Stimulated activated CD8-positive, alpha-beta memory T cell treated with anti-CD3 and anti-CD28 coated beads, Interleukin-4, amount 100 ng/mL, for 1 hour (primary cell): ENCODE data around the gene CCDC85B.
A peak's percentile ranks its signal among the peaks of the same experiment; 100 is the strongest.
"Not testable (repeated sequence)": the region's sequence is repeated elsewhere in the genome, so short reads cannot be mapped to it uniquely, and the experiment has no call there.

Experiments
- DNase-seq, 2 donors: peaks; one replicate each; pipeline ENCODE4 v3.0.0-alpha.2; 2020; ENCODE audit warnings: low read depth in 2 of 2, low spot score in 1 of 2

Gene CCDC85B

GRCh38 chr11:65885808-65886536 lies 4.5 kb upstream of the CCDC85B start:
- DNase-seq, result no peak

GRCh38 chr11:65886826-65887722 lies 3.4 kb upstream of the CCDC85B start:
- no peak for DNase-seq

DNA sequence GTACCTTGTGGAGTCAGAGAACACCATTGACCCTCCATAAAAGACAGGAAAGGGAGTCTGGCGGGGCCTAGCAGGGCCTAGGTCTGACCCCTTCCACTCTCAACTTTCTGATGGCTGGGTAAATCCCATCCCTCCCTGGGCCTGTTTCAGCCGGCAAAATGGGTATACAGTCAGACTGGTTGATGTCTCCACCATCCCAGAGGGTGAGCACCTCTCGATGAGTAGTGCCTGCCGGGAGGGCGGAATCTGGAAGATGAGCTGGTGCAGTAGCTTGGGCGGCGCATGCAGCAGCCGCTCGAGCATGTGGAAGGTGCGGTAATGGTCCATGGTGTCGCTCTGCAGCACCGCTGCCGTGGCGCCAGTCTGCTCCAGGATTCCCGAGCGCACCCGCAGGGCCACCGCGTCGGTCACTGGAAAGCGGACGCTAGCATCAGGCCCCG lies 2.7 kb upstream of the CCDC85B start:
- DNase-seq, result no peak

DNA sequence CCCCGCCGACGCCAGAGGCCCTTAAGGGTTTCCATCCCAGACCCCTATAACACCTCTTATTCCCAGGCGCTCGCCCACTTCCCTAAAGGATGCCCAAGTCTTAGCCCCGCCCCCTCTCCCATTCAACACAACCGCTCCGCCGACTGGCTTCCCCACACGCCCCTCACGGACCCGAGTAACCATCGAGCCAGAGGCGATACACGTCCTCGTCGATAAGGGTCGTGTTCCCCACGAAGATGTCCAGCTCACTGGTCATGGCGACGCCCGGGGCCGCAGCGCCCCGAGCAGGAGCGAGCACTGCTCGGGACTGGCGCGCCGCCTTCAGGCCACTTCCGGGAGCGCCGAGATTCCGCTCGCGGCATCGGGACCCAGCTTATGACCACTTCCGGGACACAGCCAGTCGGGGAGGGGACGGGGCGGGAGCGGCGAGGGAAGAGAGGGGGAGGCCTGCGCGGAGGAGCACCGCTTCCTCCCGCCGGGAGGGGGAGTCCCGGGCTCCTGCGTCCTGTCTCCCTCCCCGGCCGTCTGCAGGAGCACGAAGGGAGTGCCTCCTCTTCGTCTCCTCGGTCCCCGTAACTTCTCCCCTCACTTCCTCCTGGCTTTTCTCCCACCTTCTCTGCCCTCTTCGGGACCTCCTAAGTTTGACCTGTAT lies 2.2 kb upstream of the CCDC85B start, which contains the start of gene FIBP:
FIBP (minus strand) TSS at position 309 of the 652 bp plus-strand sequence; CDS start at position 256, 53 bp downstream.
- peak; percentile 86 to 92 for DNase-seq

GRCh38 chr11:65891219-65892136 lies 1.0 kb downstream of the CCDC85B start:
- no peak for DNase-seq

GRCh38 chr11:65892137-65892540 lies 1.7 kb downstream of the CCDC85B start:
- DNase-seq, result not testable (repeated sequence)

DNA sequence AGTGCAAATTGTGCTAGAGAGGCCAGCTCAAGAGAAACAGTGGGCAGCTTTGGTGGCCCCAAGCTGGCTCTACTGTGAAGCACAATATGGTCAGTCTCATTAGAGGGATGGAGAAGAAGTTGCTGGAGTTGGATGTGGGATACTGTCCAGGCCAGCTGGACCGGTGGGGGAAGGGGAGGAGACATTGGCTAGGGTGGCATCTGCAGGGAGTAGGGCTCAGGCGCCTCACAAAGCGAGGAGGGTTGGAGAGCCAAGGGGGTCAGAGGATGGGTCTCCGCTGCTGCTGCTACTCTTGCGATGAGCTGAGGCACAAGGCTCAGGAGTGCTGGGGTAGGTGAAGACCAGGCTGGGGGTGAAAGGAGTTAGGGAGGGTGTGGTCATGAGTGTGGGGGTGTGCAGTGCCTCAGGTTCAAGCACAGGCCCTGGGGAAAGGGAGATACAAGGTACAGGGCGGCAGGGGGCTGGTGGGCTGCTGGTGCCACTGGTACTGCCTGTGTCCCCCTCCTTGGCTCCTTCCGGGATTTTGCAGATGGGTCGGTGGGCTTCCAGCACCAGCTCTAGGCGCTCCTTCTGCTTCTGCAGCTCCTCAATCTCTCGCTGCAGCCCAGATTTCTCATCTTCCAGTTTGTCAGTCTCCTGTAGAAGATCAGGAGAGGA lies 2.3 kb downstream of the CCDC85B start:
- DNase-seq, result no peak

GRCh38 chr11:65894034-65894591 lies 3.6 kb downstream of the CCDC85B start:
- no peak for DNase-seq

DNA sequence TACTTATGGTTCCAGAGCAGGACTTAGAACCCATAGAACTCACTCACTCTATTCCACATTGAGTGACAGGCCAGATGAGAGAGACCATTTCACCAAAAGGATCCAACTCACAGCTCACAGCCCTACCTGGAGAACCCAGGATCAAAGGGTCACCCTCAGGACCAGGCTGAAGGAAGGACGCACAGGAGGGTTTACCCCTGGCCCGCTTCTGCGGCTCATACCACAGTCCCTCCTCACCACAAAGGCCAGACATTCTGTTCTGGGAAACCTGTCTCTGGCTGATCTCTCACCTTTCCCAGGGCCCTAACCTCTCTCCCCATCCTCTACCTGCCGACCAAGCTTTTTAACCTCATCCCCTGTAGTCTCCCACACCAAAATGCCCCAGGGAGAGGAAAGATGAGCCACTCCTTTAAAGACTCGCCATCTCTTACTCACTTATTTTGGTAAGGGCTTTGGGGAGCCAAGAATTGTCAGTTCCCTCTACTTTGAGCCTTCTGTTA lies 5.1 kb downstream of the CCDC85B start:
- DNase-seq, result no peak

- DNase-seq, result no peak
Observed at GRCh38 chr11:65896034-65896999, 5.8 kb downstream of the CCDC85B start.

DNA sequence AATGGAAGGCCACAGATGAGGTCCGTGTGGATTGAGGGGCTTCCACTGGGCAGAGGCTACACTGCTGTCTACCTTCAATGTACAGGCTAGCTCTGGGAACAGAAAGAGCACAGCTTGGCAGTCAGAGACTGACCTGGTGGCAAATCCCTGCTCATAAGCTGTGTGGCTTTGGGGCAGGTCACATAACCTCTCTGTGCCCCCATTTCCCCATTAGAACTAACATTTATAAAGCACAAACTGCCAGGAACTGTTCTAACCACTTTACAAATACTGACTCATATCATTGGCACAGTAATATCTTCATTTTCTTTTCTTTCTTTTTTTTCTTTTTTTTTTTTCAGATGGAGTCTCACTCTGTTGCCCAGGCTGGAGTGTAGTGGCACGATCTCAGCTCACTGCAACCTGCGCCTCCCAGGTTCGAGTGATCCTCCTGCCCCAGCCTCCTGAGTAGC lies 6.6 kb downstream of the CCDC85B start:
- no peak for DNase-seq

DNA sequence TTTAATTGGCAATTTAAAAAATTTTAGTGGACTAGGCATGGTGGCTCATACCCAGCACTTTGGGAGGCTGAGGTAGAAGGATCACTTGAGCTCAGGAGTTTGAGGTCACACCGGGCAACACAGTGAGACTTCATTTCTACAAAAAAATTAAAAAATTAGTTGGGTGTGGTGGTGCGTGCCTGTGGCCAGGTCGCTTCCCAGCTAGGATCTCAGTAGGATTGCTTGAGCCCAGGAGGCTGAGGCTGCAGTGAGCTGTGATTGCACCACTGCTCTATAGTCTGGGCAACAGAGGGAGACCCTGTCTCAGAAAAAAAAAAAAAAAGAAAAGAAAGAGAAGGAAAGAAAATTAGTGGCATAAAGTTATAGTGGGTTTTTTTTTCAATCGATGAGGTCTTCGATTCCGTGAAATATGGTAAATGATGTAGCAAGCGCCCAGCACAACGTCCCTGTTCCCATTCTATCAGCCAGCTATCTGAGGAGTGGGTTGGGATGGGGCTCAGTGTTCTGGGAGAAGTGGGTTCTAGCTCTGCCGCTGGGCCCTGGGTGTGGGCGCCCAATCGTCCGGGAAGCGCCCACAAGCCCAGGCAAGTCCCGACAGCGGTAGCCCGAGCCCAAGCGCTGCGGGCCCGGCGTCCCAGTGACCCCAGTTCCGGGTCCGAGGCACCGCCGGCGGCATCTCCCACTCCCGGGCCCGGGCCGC lies 8.3 kb downstream of the CCDC85B start:
- DNase-seq, result no peak

- no peak for DNase-seq
Observed at GRCh38 chr11:65899356-65900124, 9.1 kb downstream of the CCDC85B start.

DNA sequence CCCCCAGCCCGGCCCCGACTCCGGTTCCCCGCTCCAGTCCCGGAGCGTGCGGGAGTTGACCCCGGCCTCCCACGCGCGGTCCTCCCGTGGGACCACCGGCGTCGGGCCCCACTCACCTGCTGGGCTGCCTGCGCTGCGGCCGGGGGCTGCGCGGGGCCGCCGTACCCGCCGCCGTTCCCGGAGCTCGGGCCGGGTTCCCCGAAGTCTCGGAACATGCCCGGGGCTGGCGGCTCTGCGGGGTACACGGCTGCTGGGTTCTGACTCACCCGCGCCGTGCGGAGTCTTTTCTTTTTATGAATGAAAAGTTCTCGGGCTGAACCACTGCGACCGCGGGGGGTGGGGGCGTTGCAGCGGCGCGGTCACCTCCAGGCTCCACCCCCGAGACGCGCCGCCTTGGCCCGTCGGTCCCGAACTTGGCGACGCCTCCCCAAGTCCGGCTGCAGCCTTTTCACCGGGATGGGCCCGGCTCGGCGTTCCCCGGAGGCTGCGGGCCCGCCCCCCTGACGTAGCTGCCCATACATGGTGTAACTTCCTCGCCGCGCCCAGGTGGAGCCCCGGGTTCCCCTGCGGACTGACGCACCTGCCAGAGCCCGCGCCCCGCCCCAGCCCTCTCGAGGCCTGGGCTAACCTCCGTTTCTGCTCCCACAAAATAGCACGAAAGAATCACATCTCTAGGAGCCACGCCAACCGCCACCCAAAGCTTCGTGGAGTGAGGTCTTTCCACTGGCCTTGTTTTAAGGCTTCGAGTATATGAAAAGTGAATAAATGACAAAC lies 9.8 kb downstream of the CCDC85B start, which contains the start of gene FOSL1:
FOSL1 (minus strand) TSS at position 264 of the 774 bp plus-strand sequence; CDS start at position 215, 49 bp downstream.
- DNase-seq, result peak; percentile 69 to 83

GRCh38 chr11:65900899-65901180 lies 10.4 kb downstream of the CCDC85B start:
- no peak for DNase-seq

DNA sequence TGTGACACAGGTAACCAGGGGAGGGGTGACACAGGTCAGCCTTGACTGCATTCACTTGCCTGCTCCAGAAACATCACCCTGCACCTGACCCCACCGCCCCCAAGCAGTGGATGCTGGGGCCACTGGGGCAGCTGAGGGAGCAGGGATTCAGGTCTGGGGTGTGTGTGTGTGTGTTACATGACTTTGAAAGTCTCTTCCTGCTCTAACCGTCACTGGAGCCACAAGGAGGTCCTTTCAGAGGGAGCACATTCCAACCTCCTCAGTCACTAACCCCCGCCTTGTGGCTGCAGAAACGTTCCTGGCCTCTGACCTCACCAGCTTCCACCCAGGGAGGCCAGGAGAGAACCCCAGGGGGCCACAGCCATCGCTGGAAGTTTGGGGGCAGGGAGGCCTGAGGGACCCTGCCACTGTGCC lies 12.6 kb downstream of the CCDC85B start:
- DNase-seq, result no peak
